Measurements from ENCODE around the gene LYZL1. TPM values are rescaled to one million over a fixed set of nuclear protein-coding genes. Genes with fewer than 3 reads are reported as not detected.

The LYZL1 gene
- total and polyA plus RNA-seq, 12 donors: not detected

GRCh38 chr10:29273478-29273877, 15.4 kb upstream of the LYZL1 start:
- DNase-seq: no peak
- Histone ChIP-seq H3K27me3 (no peaks in the 10 kb centered on the region), H3K4me3 (no peak overlapping the region), H3K36me3 (replicated peaks in 1 of 2) (no peaks in the 10 kb centered on the region), H3K9me3 (replicated peaks in 1 of 3) (no peaks in the 10 kb centered on the region), H3K27ac (no peak overlapping the region), H3K4me1 (replicated peaks in 1 of 2) (no peaks in the 10 kb centered on the region)
- 44 to 57% (median 51%) methylated on average over 5 of the region's 5 CpGs for WGBS, 4 donors
- intact Hi-C loops (cut with DNase I): no loop called here
- TF ChIP-seq POLR2A (IDR thresholded peaks at IDR 0.05): no peak
- no peak for TF ChIP-seq CTCF (IDR thresholded peaks at IDR 0.05)

- no peaks in the 10 kb centered on the region for H3K9me3 ChIP-seq (replicated peaks in 1 of 3)
- WGBS, 4 donors: 83 to 88% (median 84%) methylated on average over 6 of the region's 6 CpGs
- H3K27ac ChIP-seq: no peak overlapping the region
- no peaks in the 10 kb centered on the region for H3K4me1 ChIP-seq (replicated peaks in 1 of 2)
- no peak overlapping the region for H3K4me3 ChIP-seq
- no peaks in the 10 kb centered on the region for H3K27me3 ChIP-seq
- no peak for DNase-seq
- no peaks in the 10 kb centered on the region for H3K36me3 ChIP-seq (replicated peaks in 1 of 2)
- TF ChIP-seq POLR2A (IDR thresholded peaks at IDR 0.05) (no peak), CTCF (IDR thresholded peaks at IDR 0.05) (no peak)
- intact Hi-C loops (cut with DNase I): no loop called here
These were observed 12.5 kb upstream of the LYZL1 start for GRCh38 chr10:29276251-29276850.

GRCh38 chr10:29277296-29277695, 11.6 kb upstream of the LYZL1 start:
- Histone ChIP-seq H3K4me3 (no peak overlapping the region), H3K27me3 (no peaks in the 10 kb centered on the region), H3K36me3 (replicated peaks in 1 of 2) (no peaks in the 10 kb centered on the region), H3K4me1 (replicated peaks in 1 of 2) (no peaks in the 10 kb centered on the region), H3K27ac (no peak overlapping the region), H3K9me3 (replicated peaks in 1 of 3) (no peaks in the 10 kb centered on the region)
- intact Hi-C loops (cut with DNase I): no loop called here
- 65 to 85% (median 75%) methylated on average over 4 of the region's 4 CpGs for WGBS, 4 donors
- TF ChIP-seq CTCF (IDR thresholded peaks at IDR 0.05) (no peak), POLR2A (IDR thresholded peaks at IDR 0.05) (no peak)
- peak; percentile 27 to 69 (median 55) for DNase-seq

GRCh38 chr10:29279779-29280487, 8.9 kb upstream of the LYZL1 start:
- 82 to 88% (median 84%) methylated on average over 12 of the region's 12 CpGs for WGBS, 4 donors
- intact Hi-C loops (cut with DNase I): no loop called here
- Histone ChIP-seq H3K27ac (no peak overlapping the region), H3K4me1 (replicated peaks in 1 of 2) (no peaks in the 10 kb centered on the region), H3K4me3 (no peak overlapping the region), H3K9me3 (replicated peaks in 1 of 3) (no peaks in the 10 kb centered on the region), H3K27me3 (no peaks in the 10 kb centered on the region), H3K36me3 (replicated peaks in 1 of 2) (no peaks in the 10 kb centered on the region)
- TF ChIP-seq POLR2A (IDR thresholded peaks at IDR 0.05) (no peak), CTCF (IDR thresholded peaks at IDR 0.05) (no peak)
- DNase-seq: no peak
